Measurements from ENCODE around the gene EPB41L4A.
"Not testable (repeated sequence)": the region's sequence is repeated elsewhere in the genome, so short reads cannot be mapped to it uniquely, and the experiment has no call there.

Gene EPB41L4A, protein sequence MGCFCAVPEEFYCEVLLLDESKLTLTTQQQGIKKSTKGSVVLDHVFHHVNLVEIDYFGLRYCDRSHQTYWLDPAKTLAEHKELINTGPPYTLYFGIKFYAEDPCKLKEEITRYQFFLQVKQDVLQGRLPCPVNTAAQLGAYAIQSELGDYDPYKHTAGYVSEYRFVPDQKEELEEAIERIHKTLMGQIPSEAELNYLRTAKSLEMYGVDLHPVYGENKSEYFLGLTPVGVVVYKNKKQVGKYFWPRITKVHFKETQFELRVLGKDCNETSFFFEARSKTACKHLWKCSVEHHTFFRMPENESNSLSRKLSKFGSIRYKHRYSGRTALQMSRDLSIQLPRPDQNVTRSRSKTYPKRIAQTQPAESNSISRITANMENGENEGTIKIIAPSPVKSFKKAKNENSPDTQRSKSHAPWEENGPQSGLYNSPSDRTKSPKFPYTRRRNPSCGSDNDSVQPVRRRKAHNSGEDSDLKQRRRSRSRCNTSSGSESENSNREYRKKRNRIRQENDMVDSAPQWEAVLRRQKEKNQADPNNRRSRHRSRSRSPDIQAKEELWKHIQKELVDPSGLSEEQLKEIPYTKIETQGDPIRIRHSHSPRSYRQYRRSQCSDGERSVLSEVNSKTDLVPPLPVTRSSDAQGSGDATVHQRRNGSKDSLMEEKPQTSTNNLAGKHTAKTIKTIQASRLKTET

DNA sequence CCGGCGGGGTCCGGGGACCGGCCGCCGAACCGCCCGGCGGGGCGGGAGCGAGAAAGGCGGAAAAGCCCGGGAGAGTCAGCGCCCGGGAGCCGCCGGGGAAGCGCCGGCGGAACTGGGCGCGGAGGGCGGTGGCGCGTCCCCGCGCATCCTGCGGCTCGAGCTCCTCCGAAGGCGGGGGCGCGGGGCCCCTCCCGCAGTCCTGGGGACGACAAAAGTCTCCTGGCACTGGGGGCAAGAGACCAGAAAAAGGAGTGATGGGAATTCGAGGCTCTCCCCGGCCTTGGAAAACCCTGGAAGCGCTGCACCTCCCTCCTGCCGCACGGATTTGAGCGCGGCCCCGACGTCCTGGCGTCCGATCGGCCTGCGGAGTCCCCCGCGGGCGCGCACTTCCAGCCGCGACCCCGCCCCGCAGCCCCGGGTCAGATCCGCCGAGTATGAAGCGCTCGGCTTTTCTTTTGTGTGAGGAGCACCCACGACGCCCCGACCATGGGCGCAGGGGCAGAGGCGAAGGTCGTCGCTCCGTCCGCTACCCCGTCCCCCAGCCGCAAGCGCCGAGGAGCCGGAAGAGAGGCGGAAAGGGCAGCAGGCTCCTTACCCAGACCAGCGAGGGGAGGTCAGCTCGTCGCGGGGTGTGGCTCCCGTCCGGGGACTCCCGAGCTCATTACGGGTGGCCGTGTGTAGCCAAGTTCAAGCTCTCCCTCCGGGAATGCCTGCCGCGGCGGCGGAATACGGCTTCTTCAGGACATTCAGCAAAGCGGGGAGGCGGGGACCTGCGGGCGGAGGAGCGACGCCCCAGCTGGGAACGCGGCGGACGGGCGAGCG is at the start of gene EPB41L4A:
Gene EPB41L4A (minus strand): TSS at position 114 of the 822 bp plus-strand sequence. CDS start 238 bp downstream, outside the sequence.
- no peak for DNase-seq

DNA sequence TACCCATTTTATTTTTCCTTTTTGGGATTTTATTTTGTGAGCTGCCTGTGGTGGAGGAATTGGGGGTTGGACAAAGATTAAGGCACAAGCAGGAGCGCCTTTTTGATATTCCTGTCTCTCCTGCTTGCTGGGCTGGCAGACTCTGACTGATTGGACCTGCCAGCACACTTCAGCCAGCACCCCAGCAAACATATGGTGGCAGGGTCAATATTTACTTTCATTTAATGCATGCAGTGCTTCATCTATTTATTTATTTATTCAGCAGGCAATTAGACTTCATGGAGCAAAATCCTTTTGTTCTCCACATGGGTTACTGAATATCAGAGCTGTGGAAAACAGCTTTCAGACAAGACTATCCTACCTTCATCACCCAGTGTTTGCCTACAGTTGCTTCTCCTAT is 48.4 kb upstream of the EPB41L4A start:
- no peak for DNase-seq

DNA sequence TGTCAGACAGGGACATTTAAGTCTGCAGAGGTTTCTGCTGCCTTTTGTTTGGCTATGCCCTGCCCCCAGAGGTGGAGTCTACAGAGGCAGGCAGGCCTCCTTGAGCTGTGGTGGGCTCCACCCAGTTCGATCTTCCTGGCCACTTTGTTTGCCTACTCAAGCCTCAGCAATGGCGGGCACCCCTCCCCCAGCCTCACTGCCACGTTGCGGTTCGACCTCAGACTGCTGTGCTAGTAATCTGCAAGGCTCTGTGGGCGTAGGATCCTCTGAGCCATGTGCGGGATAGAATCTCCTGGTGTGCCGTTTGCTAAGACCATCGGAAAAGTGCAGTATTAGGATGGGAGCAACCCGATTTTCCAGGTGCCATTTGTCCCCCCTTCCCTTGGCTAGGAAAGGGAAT is 47.2 kb upstream of the EPB41L4A start:
- not testable (repeated sequence) for DNase-seq

DNA sequence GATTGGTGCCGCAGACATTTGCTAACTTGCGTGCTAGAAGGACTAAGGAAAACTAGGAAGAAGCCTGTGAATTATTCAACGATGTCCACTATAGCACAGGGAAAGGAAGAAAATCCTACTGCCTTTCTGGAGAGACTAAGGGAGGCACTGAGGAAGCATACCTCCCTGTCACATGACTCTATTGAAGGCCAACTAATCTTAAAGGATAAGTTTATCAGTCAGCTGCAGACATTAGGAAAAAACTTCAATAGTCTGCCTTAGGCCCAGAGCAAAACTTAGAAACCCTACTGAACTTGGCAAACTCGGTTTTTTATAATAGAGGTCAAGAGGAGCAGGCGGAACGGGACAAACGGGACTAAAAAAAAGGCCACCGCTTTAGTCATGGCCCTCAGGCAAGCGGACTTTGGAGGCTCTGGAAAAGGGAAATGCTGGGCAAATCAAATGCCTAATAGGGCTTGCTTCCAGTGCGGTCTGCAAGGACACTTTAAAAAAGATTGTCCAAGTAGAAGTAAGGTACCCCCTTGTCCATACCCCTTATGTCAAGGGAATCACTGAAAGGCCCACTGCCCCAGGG is 28.2 kb upstream of the EPB41L4A start:
- not testable (repeated sequence) for DNase-seq

DNA sequence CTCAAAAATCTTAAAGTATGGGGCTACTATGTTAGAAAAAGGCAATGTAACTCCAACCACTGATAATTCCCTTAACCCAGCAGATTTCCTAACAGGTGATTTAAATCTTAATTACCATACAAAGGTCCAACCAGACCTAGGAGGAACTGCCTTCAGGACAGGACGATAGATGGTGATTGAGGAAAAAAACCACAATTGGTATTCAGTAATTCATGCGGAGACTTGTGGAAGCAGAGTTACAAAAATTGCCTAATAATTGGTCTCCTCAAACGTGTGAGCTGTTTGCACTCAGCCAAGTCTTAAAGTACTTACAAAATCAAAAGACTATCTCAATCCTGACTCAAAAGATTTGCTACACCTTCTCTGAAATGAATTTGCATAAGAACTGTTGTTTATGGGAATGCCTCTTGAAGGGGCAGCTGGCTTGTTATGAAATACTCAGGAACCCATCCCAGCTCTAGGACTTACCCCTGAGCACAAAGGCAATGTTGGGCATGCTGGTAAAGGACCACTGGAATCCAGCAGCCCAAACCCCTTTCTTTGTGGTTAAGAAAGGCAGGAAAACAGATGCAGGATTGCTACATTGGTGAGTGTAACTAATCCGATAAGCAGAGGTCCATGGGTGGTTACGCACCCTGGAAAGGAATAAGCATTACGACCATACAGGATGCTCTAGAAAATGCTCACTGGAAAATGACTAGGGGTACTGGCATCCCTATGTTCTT is 26.7 kb upstream of the EPB41L4A start:
- DNase-seq = no peak

DNA sequence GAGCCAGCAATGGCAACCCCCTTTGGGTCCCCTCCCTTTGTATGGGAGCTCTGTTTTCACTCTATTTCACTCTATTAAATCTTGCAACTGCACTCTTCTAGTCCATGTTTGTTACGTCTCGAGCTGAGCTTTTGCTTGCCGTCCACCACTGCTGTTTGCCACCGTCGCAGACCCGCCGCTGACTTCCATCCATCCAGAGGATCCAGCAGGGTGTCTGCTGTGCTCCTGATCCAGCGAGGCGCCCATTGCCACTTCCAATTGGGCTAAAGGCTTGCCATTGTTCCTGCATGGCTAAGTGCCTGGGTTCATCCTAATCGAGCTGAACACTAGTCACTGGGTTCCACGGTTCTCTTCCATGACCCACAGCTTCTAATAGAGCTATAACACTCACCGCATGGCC is 24.9 kb upstream of the EPB41L4A start:
- DNase-seq = not testable (repeated sequence)

DNA sequence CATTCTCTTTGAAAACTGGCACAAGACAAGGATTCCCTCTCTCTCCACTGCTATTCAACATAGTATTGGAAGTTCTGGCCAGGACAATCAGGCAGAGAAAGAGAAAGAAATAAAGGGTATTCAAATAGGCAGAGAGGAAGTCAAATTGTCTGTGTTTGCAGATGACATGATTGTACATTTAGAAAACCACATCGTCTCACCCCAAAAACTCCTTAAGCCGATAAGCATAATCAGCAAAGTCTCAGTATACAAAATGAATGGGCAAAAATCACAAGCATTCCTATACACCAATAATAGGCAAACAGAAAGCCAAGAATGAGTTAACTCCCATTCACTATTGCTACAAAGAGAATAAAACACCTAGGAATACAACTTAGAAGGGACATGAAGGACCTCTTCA is 21.0 kb upstream of the EPB41L4A start:
- no peak for DNase-seq

DNA sequence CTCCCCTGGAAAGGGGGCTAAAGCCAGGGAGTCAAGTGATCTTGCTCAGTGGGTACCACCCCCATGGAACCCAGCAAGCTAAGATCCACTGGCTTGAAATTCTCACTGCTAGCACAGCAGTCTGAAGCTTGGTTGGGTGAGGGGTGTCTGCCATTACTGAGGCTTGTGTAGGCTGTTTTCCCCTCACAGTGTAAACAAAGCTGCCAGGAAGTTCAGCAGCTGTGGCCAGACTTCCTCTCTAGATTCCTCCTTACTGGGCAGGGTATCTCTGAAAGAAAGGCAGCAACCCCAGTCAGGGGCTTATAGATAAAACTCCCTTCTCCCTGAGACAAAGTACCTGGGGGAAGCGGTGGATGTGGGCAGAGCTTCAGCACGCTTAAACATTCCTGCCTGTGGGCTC is 17.1 kb upstream of the EPB41L4A start:
- DNase-seq = no peak

DNA sequence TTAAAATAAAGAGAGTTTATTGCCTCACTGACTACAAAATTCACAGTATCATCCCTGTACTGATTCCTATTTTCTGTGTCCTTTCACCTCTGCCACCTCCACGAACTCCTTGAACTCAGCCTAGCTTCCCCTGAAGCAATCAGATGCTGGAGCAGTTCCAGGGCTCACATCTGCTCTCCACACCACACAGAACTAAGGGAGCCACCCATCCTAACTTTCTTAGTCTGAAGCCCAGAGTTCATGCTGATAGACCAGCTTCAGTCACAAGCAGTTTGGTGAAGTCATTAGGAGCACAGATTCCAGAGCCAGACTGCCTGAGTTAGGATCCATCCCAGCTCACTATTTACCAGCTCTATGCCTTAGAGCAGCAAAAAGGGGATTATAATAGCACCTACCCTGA is 15.6 kb upstream of the EPB41L4A start:
- no peak for DNase-seq

DNA sequence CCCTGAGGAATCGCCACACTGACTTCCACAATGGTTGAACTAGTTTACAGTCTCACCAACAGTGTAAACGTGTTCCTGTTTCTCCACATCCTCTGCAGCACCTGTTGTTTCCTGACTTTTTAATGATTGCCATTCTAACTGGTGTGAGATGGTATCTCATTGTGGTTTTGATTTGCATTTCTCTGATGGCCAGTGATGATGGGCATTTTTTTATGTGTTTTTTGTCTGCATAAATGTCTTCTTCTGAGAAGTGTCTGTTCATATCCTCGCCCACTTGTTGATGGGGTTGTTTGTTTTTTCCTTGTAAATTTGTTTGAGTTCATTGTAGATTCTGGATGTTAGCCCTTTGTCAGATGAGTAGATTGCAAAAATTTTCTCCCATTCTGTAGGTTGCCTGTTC is 7.1 kb upstream of the EPB41L4A start:
- DNase-seq = not testable (repeated sequence)

DNA sequence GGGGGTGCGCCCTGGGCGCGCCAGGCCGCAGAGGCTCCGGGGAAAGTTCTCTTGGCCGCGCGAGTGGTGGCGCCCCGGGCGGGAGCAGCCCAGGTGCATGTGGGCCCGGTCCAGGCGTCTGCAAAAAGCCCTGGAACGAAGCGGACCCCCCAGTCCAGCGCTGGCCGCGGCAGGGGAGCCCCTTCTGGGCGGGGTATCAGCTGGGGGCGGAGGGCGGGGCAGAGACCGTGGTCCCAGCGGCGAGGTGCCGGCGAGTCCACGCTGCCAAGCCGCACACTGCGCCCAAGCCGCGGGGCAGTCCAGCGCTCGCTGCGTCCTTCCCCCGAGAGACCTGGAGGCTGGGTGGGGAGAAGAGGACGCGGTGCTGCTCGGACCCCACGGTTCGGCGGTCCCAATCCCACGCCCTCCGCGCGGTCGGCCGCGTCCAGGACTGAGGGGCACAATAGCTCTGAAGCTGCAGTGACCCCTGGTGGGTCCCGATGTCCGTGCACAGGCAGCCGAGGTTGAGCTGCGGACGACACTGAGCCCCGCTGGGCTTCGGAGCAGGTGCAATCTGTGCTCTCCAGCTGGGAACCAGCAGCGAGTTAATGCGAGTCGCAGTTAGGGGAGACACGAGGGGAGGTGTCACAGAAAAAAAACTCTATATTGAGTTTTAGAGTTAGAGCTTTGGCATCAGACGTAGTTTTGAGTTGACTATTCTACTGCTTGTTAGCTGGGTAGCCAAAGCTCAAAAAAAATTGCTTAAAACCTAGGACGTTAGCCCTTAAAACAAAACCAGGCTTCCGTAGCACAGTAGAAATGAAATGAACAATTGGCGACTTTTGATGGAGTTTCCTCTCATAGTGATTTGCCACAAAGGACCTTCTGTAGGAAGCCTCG is 1.1 kb upstream of the EPB41L4A start:
- DNase-seq = peak; percentile 62

DNA sequence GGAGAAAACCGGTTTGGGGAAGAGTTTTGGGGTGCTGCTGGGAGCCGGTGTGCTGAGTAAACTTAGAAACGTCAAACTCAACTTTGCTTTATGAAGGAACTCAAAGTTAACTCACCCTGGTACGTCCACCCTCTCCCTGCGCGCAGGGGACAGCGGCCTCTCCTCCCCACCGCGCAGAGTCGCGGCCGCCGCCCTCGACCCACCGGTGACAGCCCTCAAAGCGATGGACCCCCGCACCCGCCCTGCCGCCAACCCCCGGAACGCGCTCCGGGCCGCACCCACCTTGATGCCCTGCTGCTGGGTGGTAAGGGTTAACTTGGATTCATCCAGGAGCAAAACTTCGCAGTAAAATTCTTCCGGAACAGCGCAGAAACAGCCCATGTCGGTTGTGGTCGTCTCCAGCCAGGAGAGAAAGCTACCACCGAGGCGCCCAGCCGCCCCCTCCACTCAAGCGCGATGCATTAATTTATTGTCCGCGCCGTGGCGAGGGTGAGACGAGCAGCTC is 366 bp downstream of the EPB41L4A start:
- DNase-seq = no peak

DNA sequence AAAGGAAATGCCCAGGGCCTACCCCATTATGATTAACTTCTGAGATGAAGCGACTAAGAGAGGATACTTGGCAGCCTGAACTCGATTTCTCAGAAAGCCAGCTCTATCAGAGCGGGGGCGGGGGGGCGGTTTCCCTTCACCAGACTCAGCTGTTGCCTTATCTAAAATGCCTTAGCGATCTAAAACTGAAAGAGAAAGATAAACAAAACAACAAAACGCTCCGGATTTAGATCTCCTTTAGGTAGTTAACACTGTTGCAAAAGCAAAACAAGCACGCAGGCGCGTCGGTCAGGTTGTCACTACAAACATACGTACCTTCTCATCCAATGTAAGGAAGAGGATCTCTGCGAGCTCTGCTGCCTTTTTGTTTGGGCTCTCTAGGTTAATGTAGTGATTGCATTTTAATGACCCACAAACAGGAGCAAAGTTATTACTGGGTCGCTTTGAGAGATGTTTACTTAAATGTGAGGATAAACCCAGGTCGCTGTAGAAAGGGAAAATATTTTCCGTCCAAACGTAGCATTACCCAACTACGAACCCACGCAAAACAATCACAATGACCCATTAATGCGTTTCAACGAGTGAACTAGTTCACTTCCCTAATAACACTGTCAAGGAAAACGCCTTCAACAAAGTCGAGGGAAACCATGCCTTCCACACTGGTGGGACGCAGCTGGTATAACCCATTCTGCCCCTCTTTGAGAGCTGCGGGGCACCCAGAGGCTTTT is 982 bp downstream of the EPB41L4A start:
- no peak for DNase-seq

DNA sequence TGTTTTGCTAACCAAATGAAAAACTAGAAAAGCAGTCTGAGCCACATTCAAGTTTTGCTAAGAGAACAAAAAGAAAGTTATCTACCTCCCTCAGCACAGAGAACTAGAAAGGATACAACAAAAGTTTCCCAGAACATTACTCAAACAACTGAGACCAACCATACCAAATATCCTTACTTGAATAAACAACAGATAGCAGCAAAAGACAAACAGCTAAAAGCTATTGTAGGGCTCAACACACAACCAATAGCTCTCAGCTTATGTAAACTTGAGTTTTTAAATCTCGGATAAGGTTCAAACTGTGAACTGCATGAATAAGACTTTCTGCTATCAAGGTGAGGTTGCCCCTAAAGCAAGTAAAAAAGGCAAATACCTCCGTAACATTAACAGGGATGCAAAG is 3.5 kb downstream of the EPB41L4A start:
- no peak for DNase-seq

DNA sequence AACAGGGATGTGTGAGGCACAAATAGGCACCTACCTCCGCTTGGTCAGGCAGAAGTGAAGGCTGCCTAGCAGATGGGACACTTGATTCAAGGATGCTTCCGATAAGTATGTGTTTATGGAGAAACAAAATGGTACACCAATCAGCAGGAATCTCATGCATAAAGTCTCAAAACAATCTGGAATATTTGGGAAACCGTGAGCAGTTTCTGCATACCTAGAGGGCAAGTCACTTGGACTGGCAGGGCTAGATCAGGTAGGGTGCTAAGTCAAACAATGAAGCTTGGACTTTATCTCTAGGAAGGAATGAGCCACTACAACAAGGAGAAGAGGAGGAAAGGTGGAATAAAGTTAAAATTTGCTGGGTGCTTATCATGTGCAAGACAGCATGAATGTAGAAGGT is 5.5 kb downstream of the EPB41L4A start:
- no peak for DNase-seq

DNA sequence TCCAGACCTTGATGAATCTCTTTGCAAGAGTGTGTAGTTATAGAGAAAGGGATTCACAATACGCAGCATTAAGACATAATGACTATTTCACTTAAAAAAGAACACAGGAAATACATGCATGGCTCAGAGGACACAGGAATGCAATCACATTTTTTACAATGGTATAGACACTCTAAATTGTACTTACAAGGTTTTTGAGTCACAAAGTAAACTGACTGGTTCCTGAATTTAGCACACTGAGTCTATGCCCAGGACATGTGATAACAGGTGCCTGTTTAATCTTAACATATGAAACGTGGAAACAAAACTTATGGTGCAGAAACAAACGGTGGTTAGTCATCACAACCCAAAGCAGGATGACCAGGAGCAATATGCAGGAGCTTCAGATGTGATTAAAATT is 6.7 kb downstream of the EPB41L4A start:
- DNase-seq = no peak

DNA sequence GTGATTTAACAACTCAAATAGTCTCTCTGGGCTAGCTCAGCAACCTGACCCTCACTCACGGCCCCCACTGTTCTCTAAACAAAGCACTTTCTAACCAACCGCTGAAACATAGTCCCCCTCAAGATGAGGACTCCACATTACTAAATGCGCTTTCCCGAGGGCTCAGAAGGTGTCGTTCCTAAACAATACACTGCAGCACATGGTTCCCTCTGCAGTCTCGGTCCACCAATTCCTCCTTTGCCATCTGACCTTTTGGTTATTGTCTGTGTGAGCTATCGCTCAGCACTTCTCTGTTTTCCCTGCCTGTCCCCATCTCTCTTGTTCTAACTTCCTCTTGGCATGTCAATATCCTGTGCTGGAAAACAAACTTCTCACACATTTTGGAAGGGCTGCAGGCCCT is 7.2 kb downstream of the EPB41L4A start:
- no peak for DNase-seq

DNA sequence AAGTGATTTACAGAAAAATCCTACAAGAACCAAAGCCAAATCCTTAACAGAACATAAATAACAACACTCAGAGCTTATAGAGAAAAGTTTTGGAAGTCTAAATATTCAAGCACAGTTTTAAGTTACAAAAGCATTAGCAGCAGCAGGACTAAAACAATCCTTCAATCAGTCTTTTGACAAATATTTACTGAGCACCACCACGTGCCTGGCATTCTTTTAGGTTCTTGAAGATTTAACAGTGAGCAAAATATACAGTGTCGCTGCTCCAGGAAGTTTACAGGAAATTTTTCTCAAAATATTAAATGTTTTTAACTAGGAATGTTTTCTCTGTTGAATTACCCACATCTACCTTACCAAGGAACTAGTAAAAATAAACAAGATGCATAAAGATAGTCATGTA is 11.4 kb downstream of the EPB41L4A start:
- DNase-seq = no peak

DNA sequence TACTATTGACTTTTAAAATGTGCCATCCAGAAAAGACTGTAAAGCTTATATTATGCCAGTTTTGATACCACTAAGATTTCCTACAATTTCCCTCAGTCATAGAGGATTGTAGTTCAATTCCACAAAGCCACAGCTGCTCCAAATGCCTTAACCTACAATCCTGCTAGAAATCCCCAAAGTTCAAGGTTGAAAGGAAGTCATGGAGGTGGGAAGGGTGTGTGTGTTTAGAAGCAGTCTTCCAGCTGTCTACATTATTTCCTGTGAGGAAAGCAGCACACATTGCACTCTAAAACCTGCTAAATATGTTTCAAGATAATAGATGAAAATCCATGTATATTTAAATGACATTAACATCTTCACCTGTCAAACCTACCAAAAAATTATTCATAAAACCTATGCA is 11.8 kb downstream of the EPB41L4A start:
- DNase-seq = no peak

DNA sequence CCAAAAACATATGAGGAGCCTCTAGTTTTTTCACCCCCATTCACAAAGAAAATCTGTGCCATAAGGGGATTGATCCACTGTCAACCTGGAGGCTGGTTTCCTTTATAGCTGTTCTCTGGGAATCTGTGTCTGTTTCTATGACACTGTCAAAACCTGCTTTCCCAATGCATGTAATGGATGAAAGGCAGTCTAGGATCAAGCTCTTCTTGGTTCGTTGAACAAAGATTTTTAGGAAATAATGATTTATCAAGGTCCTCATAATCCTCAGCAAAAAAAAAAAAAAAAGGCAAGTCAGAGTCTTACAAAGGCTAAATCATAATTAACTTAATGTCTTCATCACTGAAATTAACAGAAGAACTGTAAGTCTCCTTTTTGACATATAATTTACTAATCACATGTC is 16.0 kb downstream of the EPB41L4A start:
- DNase-seq = no peak

DNA sequence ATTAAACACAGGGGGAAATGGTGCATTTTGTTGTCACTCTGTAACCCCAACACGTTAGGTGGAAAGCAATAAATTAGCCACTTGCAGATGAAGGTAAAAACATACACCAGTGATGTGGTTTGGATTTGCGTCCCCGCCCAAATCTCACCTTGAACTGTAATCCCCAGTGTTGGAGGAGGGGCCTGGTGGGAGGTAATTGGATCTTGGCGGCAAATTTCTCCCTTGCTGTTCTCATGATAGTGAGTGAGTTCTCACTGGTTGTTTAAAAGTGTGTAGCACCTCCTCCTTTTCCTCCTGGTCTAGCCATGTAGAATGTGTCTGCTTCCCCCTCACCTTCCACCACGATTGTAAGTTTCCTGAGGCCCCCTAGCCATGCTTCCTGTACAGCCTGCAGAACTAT is 17.2 kb downstream of the EPB41L4A start:
- DNase-seq = no peak
